Pons (tissue), 1 donor: ENCODE data around the gene ADGRD1.

ENCODE experiments used
- DNase-seq: peaks from one replicate; pipeline ENCODE4 v3.0.0-alpha.2; 2016; ENCODE audit warnings: low spot score

ADGRD1 gene

GRCh38 chr12:130966443-130967030, 12.8 kb downstream of the ADGRD1 start:
- no peak for DNase-seq

DNA sequence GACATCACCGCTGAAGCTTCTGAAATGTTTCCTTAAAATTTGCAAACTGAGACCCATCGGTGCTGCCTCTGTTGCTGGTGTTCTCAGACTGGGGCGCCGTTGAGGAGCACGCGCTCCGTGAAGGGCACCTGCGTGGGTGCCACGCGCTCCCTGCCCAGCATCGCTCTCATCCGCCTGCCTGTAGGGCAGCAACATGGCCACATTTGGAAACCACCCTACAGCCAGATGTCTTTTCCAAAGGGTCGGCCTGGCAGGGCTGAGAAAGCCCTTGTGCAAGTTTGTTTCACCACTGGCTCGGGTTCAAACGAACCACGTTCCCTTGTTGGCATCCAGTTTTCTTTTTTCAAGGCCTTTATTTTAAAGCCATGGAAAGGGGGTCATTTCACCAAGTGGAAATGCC, 13.9 kb downstream of the ADGRD1 start:
- no peak for DNase-seq

- no peak for DNase-seq
These were observed 14.9 kb downstream of the ADGRD1 start for GRCh38 chr12:130968611-130969010.

GRCh38 chr12:130969223-130969622, 15.5 kb downstream of the ADGRD1 start:
- no peak for DNase-seq

DNA sequence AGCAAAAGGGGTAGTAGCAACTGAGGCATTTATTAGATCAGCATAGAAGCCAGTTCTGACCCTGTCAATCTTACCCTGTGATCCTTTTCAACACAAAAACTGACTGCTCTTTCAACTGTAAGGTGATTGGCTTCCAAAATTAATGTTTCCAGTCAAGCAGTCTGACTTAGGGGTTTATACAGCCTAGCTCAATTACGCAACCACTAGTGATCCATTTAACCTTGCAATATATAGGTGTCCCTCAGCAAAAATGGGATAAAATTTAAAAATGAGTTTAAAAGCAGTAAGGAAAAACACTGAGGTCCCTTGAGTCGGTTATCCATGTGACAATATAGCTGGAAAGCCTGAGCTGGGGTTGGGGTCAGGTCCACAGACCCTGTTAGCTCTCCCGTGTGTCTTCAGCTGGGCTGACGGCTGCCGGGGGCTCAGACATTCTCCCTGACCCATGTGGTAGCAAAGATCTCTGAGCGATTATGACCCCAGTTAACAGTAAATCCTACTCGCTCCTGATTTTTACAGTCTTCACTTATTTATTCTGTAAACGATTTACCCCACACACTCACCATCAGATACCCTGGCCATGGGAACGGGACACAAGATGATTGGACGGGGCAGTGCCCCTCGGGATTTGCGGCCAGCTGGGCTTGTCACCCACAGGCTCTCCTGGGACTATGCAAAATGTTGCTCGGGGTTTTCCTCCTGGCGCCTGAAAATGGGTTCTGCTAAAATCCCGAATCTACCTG, 16.6 kb downstream of the ADGRD1 start:
- no peak for DNase-seq

DNA sequence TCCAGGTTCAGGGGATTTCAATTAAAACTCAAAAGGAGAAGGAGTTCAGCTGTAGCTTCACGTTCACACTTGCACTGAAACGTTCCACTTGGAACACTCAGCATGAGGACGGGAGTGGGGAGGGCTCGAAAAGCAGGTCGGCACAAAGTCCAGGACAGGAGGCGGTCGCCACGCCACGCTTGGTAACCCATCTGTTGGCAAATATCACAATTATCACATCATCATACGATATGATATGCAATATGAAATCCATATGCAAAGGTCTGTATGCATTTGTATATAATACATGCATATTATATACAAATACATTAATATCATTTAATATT, 17.2 kb downstream of the ADGRD1 start:
- DNase-seq, result no peak

- no peak for DNase-seq
These were observed 18.3 kb downstream of the ADGRD1 start for GRCh38 chr12:130971925-130972585.

- no peak for DNase-seq
These were observed 18.9 kb downstream of the ADGRD1 start for GRCh38 chr12:130972586-130972950.

DNA sequence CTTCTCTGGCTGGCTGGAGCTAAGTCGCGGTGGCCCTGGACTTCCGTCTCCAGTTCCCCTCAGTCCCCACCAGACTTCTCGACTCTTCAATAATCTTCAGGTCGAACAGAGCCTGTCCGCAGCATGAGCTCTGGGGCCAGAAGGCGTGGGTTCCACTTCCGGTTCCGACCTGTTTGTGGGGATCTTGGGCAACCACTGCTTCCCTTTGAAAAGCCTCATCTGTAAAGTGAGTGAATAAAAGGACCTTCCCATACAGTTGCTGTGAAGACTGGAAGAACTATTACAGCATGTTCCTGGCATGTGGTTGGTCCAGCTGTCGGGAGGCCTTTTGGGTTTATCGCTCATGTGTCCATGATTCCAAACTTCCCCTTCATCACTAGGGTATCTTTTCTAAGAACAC, 19.4 kb downstream of the ADGRD1 start:
- no peak for DNase-seq

GRCh38 chr12:130973906-130974305, 20.2 kb downstream of the ADGRD1 start:
- DNase-seq, result no peak

DNA sequence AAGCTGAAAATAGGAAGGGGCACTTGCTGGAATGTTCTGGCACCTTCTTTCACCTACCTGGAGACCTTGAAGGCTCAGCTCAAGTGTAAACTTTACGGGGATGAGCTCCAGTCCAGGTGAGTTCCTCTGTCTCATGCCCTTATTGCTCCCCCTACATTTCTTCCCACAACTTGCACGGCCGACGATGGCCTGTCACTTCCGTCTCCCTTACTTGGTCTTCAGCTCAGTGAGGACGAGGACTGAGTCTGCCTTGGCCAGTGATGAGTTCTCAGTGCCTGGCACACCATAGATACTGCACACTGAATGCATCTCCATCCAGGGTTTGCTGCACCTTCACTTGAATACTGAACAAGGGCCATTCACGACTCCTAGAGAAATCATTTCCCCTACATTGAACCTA, 21.4 kb downstream of the ADGRD1 start:
- no peak for DNase-seq

- DNase-seq, result no peak
These were observed 22.5 kb downstream of the ADGRD1 start for GRCh38 chr12:130976171-130976720.

DNA sequence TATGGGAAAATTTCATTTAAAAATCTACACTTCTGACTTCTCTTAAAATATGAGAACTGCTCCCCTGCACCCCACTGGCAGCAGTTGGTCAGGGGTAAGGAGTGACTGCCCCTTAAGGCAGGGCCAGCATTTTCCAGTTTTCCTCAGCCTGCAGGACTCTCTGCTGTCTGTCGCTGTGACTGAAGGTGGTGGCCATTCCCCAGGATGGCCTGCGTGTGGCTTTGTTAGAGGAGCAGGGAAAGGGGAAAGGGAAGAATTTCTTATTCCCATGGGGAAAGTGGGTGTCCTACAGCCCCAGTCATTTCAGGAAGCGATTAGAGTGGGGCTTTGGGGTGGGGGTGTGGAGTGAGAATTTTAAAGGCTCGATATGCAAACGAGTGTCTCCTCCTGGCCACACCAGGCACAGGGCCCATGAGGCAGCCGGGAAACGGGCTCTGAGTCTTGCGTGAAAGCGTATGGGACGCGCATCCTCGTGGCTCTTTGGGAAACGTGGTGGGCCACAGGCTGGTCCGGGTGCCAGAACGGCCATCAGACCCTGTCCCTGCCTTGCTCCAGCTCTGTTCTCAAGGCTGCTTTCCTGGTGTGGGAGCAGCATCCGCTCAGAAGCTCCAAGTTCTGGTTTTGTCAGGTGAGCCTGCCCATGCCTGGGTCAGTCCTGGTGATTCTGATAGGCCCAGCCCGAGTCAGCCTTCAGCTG, 23.5 kb downstream of the ADGRD1 start:
- DNase-seq, result no peak

DNA sequence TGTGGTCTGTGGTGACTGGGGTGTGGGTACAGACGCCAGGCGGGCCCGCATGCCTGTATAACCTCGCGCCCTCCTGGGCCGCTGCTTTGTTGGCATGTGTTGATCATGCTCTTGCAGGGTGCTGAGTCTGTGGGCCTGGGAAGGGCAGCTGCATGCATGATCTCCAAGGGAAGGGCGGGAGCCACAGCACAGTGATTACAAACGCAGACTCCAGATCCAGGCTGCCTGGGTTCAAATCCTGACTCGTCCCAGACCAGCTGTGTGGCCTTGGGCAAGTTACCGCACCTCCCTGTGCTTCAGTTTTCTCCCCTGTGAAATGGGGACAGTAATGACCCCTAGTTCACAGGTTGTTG, 24.0 kb downstream of the ADGRD1 start:
- no peak for DNase-seq

DNA sequence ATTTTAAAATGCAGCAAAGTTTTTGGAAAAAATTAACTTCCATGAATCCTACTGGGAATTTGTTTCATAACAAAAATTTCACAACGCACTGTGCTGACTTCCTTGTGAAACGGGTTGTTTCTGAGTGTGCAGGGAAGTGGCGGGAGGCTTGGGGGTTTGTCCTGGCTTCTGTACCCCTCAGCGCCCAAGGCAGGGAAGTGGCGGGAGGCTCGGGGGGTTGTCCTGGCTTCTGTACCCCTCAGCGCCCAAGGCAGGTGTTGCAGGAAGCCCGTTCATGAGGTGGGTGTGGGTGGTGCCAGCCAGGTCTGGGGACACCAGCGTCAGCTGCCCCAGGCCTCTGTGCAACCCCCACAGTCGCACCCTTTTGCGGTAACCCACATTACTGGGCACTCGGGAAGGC, 25.1 kb downstream of the ADGRD1 start:
- DNase-seq, result no peak

DNA sequence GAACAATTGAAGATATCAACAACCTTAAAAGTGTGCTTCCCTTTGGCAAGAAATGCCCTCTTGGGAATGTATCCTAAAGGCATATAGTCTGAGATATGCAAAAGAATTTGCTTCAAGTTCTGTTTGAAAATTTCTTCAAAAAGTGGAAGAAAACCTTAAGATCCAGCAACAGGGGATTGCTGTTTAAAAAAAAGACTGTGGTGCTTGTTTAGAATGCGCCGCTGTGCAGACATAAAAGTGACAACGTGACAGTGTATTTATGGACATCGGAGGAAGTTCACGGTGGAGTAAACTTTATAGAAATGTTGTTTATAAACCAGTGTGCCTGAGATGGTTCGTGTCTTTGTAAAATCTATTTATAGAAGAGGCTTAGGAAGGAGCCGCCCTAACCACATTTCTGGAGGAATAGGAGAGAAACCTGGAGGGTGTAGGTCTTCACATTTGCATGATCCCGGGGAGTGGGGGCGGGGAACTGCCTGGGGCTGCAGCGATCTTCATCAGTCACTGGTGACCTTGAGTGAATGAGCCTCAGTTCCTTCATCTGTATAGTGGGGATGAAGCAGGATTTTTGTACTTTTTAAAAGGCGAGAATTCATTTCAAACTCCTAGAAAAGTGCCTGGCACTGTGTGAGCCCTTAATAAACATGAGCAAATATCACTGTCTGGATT, 27.5 kb downstream of the ADGRD1 start:
- no peak for DNase-seq

GRCh38 chr12:130981911-130982310, 28.2 kb downstream of the ADGRD1 start:
- DNase-seq, result no peak

DNA sequence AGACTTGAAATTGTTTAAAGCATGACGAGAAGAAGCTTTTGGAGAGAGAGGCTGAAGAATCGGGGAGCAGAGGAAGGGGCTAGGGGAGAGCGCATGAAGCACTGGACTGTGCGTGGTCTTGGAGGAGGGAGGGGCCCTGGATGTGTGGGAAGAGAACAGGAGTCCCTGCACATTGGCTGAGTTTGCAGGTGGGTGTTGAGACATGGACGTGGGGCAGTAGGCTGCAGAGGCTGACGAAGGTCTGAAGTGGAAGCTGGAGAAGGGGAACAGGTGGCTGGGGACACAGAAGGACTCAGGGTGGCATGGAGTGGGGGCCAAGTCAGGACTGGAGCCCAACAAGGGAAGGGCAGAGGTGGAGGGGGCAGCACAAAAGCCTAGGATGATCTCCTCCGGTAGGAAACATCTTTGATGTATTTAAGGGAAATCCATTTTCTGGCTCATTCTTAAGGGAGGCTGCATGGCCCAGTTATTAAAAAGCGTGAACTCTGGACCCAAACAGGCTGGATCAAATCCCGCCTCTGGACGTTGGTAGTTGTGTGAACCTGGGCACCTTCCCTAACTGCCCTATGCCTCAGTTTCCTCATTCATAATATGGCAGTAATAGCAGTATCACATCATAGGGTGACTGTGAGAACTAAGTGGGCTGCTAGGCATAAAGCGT, 29.0 kb downstream of the ADGRD1 start:
- no peak for DNase-seq

GRCh38 chr12:130983328-130984017, 29.8 kb downstream of the ADGRD1 start:
- DNase-seq, result peak; percentile 82

DNA sequence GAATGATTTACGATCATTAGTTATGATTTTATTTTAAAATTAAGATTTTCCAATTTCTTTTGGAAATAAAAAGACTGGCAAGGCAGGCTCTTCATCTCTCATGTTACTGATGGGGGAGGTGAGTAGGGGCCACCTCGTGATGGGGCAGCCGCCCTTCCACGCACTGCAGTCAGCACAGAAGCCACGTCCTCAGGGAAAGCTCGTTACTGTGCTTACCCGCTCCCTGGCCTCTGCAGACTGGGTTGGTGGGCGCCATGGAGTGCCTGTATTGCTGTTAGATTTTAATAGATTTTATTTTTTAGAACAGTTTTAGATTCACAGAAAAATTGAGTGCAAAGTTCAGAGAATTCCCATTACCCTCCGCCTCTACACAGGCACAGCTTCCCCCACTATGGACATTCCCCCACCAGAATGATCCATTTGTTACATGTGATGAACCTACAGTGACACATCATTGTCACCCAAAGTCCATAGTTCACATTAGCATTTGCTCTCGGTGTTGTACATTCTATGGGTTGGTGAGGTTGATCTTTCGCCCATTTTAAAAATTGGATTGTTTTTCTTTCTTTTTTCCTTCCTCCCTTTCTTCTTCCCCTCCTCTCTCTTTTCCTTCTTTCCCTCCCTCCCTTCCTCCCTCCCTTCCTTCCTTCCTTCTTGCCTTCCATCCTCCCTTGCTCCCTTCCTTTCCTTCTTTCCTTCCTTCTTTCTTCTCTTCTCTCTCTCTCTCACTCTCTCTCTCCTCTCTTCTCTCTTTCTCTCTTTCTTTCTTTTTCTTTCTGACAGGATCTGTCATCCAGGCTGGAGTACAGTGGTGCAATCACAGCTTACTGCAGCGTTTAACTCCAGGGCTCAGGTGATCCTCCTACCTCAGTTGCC, 30.7 kb downstream of the ADGRD1 start:
- DNase-seq, result no peak
